Prostate gland (tissue), 2 donors: ENCODE data around the gene PRKACG.

Source experiments
- CTCF ChIP-seq, 4 experiments: fragments of 200-600 bp in 2 of 4; fragments of 450-650 bp in 2 of 4; sonication (generic) in 2 of 4; IDR thresholded peaks; 1 replicate in 3 of 4; 2 replicates in 1 of 4; pipeline ENCODE4 v1.5.1; 2016 to 2019; ENCODE audit warnings: antibody characterized with exemption in 4 of 4, mild to moderate bottlenecking in 2 of 4, moderate library complexity in 2 of 4
- POLR2AphosphoS5 ChIP-seq: sonication (generic); formaldehyde crosslinking; IDR thresholded peaks from one replicate; pipeline ENCODE4 v1.6.1; 2017; ENCODE audit warnings: antibody characterized with exemption

- TF ChIP-seq CTCF (IDR thresholded peaks at IDR 0.05) (peak; percentile 42 to 79 (median 76)), POLR2AphosphoS5 (peak; percentile 36)
Observed at GRCh38 chr9:68999393-69000105, 14.4 kb downstream of the PRKACG start.
